NB4 (cell line): ENCODE results near the gene EPGN.

Source experiments
- POLR2A ChIP-seq: IDR thresholded peaks from 2 replicates; pipeline ENCODE4 v1.6.1; 2011; ENCODE audit warnings: mild to moderate bottlenecking; ENCODE audit not compliant: insufficient read length; ENCODE audit errors: extremely low read depth
- TF ChIP-seq, protein P1 (sequence below): IDR thresholded peaks from one replicate; pipeline ENCODE4 v1.5.1; 2012; ENCODE audit warnings: low read depth, low read length

DNA sequence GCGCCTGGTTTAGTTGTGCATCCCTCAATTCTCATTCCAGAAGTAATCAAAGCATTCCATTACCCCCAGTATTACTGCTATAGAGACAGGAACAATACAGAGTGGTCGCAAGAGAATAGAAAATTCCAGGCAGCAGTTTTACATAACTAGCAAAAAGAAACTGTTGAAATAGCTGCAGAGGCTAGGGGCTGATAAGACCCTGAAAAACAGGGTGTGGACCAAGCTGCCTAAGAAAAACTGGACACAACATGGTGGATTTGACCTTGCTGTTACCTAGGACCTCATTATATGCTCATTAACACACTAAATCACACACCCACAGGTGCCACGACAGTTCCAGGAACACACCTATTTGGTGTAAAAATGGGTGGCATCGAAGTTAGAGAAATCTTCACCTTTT is 15.4 kb downstream of the EPGN start:
- TF ChIP-seq, protein P1, sequence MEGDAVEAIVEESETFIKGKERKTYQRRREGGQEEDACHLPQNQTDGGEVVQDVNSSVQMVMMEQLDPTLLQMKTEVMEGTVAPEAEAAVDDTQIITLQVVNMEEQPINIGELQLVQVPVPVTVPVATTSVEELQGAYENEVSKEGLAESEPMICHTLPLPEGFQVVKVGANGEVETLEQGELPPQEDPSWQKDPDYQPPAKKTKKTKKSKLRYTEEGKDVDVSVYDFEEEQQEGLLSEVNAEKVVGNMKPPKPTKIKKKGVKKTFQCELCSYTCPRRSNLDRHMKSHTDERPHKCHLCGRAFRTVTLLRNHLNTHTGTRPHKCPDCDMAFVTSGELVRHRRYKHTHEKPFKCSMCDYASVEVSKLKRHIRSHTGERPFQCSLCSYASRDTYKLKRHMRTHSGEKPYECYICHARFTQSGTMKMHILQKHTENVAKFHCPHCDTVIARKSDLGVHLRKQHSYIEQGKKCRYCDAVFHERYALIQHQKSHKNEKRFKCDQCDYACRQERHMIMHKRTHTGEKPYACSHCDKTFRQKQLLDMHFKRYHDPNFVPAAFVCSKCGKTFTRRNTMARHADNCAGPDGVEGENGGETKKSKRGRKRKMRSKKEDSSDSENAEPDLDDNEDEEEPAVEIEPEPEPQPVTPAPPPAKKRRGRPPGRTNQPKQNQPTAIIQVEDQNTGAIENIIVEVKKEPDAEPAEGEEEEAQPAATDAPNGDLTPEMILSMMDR, result no peak
- no peak for TF ChIP-seq POLR2A
